Measurements from ENCODE around the gene GATA5. TPM values are rescaled to one million over a fixed set of nuclear protein-coding genes. Genes with fewer than 3 reads are reported as not detected.

The GATA5 gene
- total and polyA plus RNA-seq, 10 of the 15 experiments (the other 5 are each of a cell fraction or from before 2014, with no cell fraction given): not detected

GRCh38 chr20:62507991-62508640, 32.3 kb upstream of the GATA5 start:
- no peak overlapping the region for H3K4me3 ChIP-seq
- no peak overlapping the region for H3K27ac ChIP-seq (ENCODE audit: control insufficient read depth, insufficient read depth)
- no peaks in the 10 kb centered on the region for H3K36me3 ChIP-seq (ENCODE audit: control insufficient read depth in 2 of 2, insufficient read depth in 2 of 2, low read length in 1 of 2)
- WGBS (ENCODE audit: insufficient coverage, insufficient replicate concordance, low lambda C conversion rate, missing lambda C conversion rate): 75% methylated on average over 21 of the region's 22 CpGs
- H3K27me3 ChIP-seq (replicated peaks in 1 of 2; ENCODE audit: control insufficient read depth in 2 of 2, insufficient read depth in 2 of 2, low read length in 1 of 2): peaks cover 4 to 5% of the 10 kb centered on the region in 2 experiments; a peak in 2 of 4 replicates
- H3K4me1 ChIP-seq (ENCODE audit: control insufficient read depth, insufficient read depth, low read length): no peaks in the 10 kb centered on the region
- H4K20me1 ChIP-seq (ENCODE audit: control insufficient read depth, insufficient read depth): no peaks in the 10 kb centered on the region
- no TSS peak for BruUV-seq (replicated peaks)
- H3K4me2 ChIP-seq (ENCODE audit: control insufficient read depth, insufficient read depth): no peak overlapping the region
- intact Hi-C loops (cut with micrococcal nuclease; ENCODE audit: unreplicated experiment): no loop called here
- H3K79me2 ChIP-seq (ENCODE audit: control insufficient read depth, insufficient read depth, low read length): no peaks in the 10 kb centered on the region
- RAD21 ChIA-PET (ENCODE audit: unreplicated experiment): no interaction called here
- DNase-seq (ENCODE audit: low read depth, low spot score): no peak
- H3K9me3 ChIP-seq (replicated peaks; ENCODE audit: control insufficient read depth, insufficient read depth, low read length): no peaks in the 10 kb centered on the region
- no peak; the same call in 2 of the 3 replicates for ATAC-seq
- in situ Hi-C loops (cut with MboI): no loop called here
- CTCF ChIA-PET: no interaction called here
- no peak overlapping the region for H3K9ac ChIP-seq (ENCODE audit: control insufficient read depth, insufficient read depth, low read length)
- no peak overlapping the region for H2AFZ ChIP-seq (ENCODE audit: control insufficient read depth, low read depth, low read length)
- POLR2A ChIA-PET: no interaction called here
- SMC1A ChIA-PET (ENCODE audit: uncharacterized antibody, unreplicated experiment): interaction anchor here (0.8 kb wide), 1 partner anchor 13 kb away, joined by 3 read pairs; no protein-coding TSS in a partner anchor
- no peak for FAIRE-seq
- TF ChIP-seq WRNIP1 (IDR thresholded peaks at IDR 0.05; ENCODE audit: borderline replicate concordance, low read depth, low read length): no peak
- TF ChIP-seq ELK1 (IDR thresholded peaks at IDR 0.05; ENCODE audit: low read depth, low read length): no peak
- TF ChIP-seq CEBPZ (IDR thresholded peaks at IDR 0.05; ENCODE audit: low read depth, low read length): no peak
- TF ChIP-seq TARDBP (IDR thresholded peaks at IDR 0.05; ENCODE audit: borderline replicate concordance): no peak
- no peak for TF ChIP-seq CBX5 (IDR thresholded peaks at IDR 0.05; ENCODE audit: low read depth)
- TF ChIP-seq RUNX3 (IDR thresholded peaks at IDR 0.05; ENCODE audit: low read length): no peak
- no peak for TF ChIP-seq NR2C1 (IDR thresholded peaks at IDR 0.05)
- no peak for TF ChIP-seq POLR2AphosphoS5 (IDR thresholded peaks at IDR 0.05; ENCODE audit: low read length)
- TF ChIP-seq IKZF1 (conservative IDR thresholded peaks at IDR 0.05): no peak
- TF ChIP-seq MEF2A (IDR thresholded peaks at IDR 0.05; ENCODE audit: insufficient read depth, low read depth, low read length): no peak
- TF ChIP-seq ZBTB11 (CRISPR knock-in tag; IDR thresholded peaks at IDR 0.05): no peak
- no peak for TF ChIP-seq FOXK2 (IDR thresholded peaks at IDR 0.05)
- TF ChIP-seq CBFB (IDR thresholded peaks at IDR 0.05; ENCODE audit: low read depth): no peak
- no peak for TF ChIP-seq ATF2 (IDR thresholded peaks at IDR 0.05; ENCODE audit: low read length)
- TF ChIP-seq SMAD5 (IDR thresholded peaks at IDR 0.05; ENCODE audit: low read depth): no peak
